Spleen (tissue), 11 donors: ENCODE measurements around the gene CLN5. TPM values are rescaled to one million over a fixed set of nuclear protein-coding genes. Genes with fewer than 3 reads are reported as not detected.
"Not testable (repeated sequence)": the region's sequence is repeated elsewhere in the genome, so short reads cannot be mapped to it uniquely, and the experiment has no call there.

Experiments
- DNase-seq: peaks from one replicate; pipeline ENCODE4 v3.0.0-alpha.2; 2020
- H3K27ac ChIP-seq, 8 donors: fragments of 200-600 bp; sonication (generic) in 7 of 8; 1 replicate in 4 of 8; 2 replicates in 4 of 8; pipeline versions ENCODE4 v1.5.0 to v1.8.0; 2016 to 2021; ENCODE audit warnings: inconsistent platforms in 4 of 8, mild to moderate bottlenecking in 4 of 8, moderate library complexity in 1 of 8
- H3K27me3 ChIP-seq, 7 donors: fragments of 200-600 bp; sonication (generic) in 6 of 7; replicated peaks in 1 of 7; 1 replicate in 4 of 7; 2 replicates in 3 of 7; pipeline versions ENCODE4 v1.5.0 to v1.8.0; 2016 to 2021; ENCODE audit warnings: inconsistent platforms in 3 of 7, mild to moderate bottlenecking in 1 of 7
- H3K36me3 ChIP-seq, 6 donors: fragments of 200-600 bp; sonication (generic) in 5 of 6; 1 replicate in 4 of 6; 2 replicates in 2 of 6; pipeline versions ENCODE4 v1.5.0 to v1.8.0; 2016 to 2021; ENCODE audit warnings: inconsistent platforms in 2 of 6
- H3K4me1 ChIP-seq, 6 donors: fragments of 200-600 bp; sonication (generic) in 5 of 6; 1 replicate in 3 of 6; 2 replicates in 3 of 6; pipeline versions ENCODE4 v1.5.0 to v1.8.0; 2016 to 2021; ENCODE audit warnings: inconsistent platforms in 3 of 6
- H3K4me3 ChIP-seq, 8 donors: fragments of 200-600 bp; sonication (generic) in 7 of 8; 1 replicate in 4 of 8; 2 replicates in 4 of 8; pipeline versions ENCODE4 v1.5.0 to v1.8.0; 2016 to 2021; ENCODE audit warnings: inconsistent platforms in 4 of 8, mild to moderate bottlenecking in 4 of 8, moderate library complexity in 2 of 8
- H3K9me3 ChIP-seq, 8 donors: fragments of 200-600 bp; sonication (generic) in 7 of 8; 1 replicate in 4 of 8; 2 replicates in 4 of 8; pipeline versions ENCODE4 v1.5.0 to v1.8.0; 2016 to 2021; ENCODE audit warnings: inconsistent platforms in 4 of 8
- CTCF ChIP-seq, 11 experiments: fragments of 200-600 bp in 7 of 11; fragments of 450-650 bp in 4 of 11; sonication (generic) in 4 of 11; IDR thresholded peaks in 8 of 11; conservative IDR thresholded peaks in 3 of 11; 1 replicate in 7 of 11; 2 replicates in 4 of 11; pipeline versions ENCODE4 v1.4.0 to v1.8.0; 2016 to 2021; ENCODE audit warnings: antibody characterized with exemption in 11 of 11, inconsistent platforms in 4 of 11, mild to moderate bottlenecking in 1 of 11
- POLR2A ChIP-seq, 3 donors: fragments of 450-650 bp; IDR thresholded peaks; one replicate each; pipeline ENCODE4 v1.5.1; 2017; ENCODE audit warnings: antibody characterized with exemption in 3 of 3, mild to moderate bottlenecking in 1 of 3
- POLR2AphosphoS5 ChIP-seq, 3 donors: sonication (generic); formaldehyde crosslinking; IDR thresholded peaks; one replicate each; pipeline ENCODE4 v1.5.1; 2017; ENCODE audit warnings: antibody characterized with exemption in 3 of 3
- WGBS, 5 donors: extraction: QIAGEN DNeasy Blood & Tissue Kit in 3 of 5; methylation state at CpG; one replicate each; pipeline versions ENCODE4 v1.1.5 to v1.1.7; 2013 to 2018; 5-methylcytosine and 5-hydroxymethylcytosine counted together
- intact Hi-C: fragments of 100-400 bp; cut with DNase I; formaldehyde crosslinking; loops from one replicate; pipeline ENCODE4 v1.15.0; 2023; ENCODE audit warnings: low total_unique reads
- polyA plus RNA-seq, 3 donors: library from polyadenylated mRNA; stranded (reverse); fragments of 200-250 nt; gene quantifications; one replicate each; pipeline ENCODE4 v1.2.1, GENCODE V29; 2013
- total RNA-seq, 7 donors: library from RNA; depleted of rRNA in 3 of 7; stranded (reverse); fragments of >200 nt in 3 of 7; fragmentation: NEBNext Ultra II Directional in 4 of 7; extraction: Animal tissue kit (Norgen Biotek cat#: 25700) in 4 of 7; gene quantifications; one replicate each; pipeline versions ENCODE4 v1.1.0 to v1.2.1, GENCODE V29; 2016 to 2021
- donor health status: healthy with polysubstance abuse.
- donor health status: DM: no; HTN: no; CAD: no; lungs with moderate emphysema.
- donor health status: DM: no; HTN: no; CAD: no.
- donor health status: Bipolar disorder and iron deficiency.
- donor health status: healthy.
- donor health status: DM: no; HTN: no; CAD: no.
- donor health status: DM: yes; HTN: yes; CAD: no.

Gene CLN5
- total and polyA plus RNA-seq, 10 donors = 12.4 to 29.0 (median 20.3) TPM

- Histone ChIP-seq H3K4me3 (no peak overlapping the region), H3K4me1 (no peaks in the 10 kb centered on the region), H3K27me3 (peaks cover 0 to 9% (median 0%) of the 10 kb centered on the region in 7 donors), H3K36me3 (no peaks in the 10 kb centered on the region), H3K9me3 (peaks cover 0 to 21% (median 15%) of the 10 kb centered on the region in 8 donors), H3K27ac (no peak overlapping the region)
- TF ChIP-seq POLR2A (IDR thresholded peaks at IDR 0.05) (no peak), CTCF (IDR thresholded peaks at IDR 0.05 in 8 of 11, conservative IDR thresholded peaks at IDR 0.05 in 3 of 11) (no peak), POLR2AphosphoS5 (IDR thresholded peaks at IDR 0.05) (no peak)
- no peak for DNase-seq
- intact Hi-C loops = no loop called here
- WGBS, 5 donors = 60 to 85% (median 79%) methylated on average over 4 of the region's 4 CpGs
Observed at GRCh38 chr13:76955193-76955592, 36.7 kb upstream of the CLN5 start.

- peaks cover 0 to 9% (median 0%) of the 10 kb centered on the region in 7 donors for H3K27me3 ChIP-seq
- no peak for TF ChIP-seq CTCF (IDR thresholded peaks at IDR 0.05 in 8 of 11, conservative IDR thresholded peaks at IDR 0.05 in 3 of 11)
- H3K4me1 ChIP-seq = no peaks in the 10 kb centered on the region
- H3K4me3 ChIP-seq = no peak overlapping the region
- intact Hi-C loops = no loop called here
- no peaks in the 10 kb centered on the region for H3K36me3 ChIP-seq
- H3K9me3 ChIP-seq = peaks cover 0 to 25% (median 20%) of the 10 kb centered on the region in 8 donors
- 78 to 96% (median 84%) methylated on average over 5 of the region's 5 CpGs for WGBS, 5 donors
- H3K27ac ChIP-seq = no peak overlapping the region
- no peak for DNase-seq
Observed at GRCh38 chr13:76955661-76956060, 36.2 kb upstream of the CLN5 start.

- intact Hi-C loops = no loop called here
- Histone ChIP-seq H3K27ac (no peak overlapping the region), H3K36me3 (no peaks in the 10 kb centered on the region), H3K27me3 (no peaks in the 10 kb centered on the region), H3K4me1 (no peaks in the 10 kb centered on the region), H3K4me3 (no peak overlapping the region), H3K9me3 (peaks cover 0 to 34% (median 28%) of the 10 kb centered on the region in 8 donors)
- WGBS, 5 donors = 70 to 83% (median 73%) methylated on average over 4 of the region's 4 CpGs
- DNase-seq = no peak
- no peak for TF ChIP-seq POLR2A (IDR thresholded peaks at IDR 0.05)
- TF ChIP-seq POLR2AphosphoS5 (IDR thresholded peaks at IDR 0.05) = no peak
- TF ChIP-seq CTCF (IDR thresholded peaks at IDR 0.05 in 8 of 11, conservative IDR thresholded peaks at IDR 0.05 in 3 of 11) = no peak
Observed at GRCh38 chr13:76958841-76959432, 32.9 kb upstream of the CLN5 start.

GRCh38 chr13:76959734-76960133 is 32.1 kb upstream of the CLN5 start:
- H3K4me1 ChIP-seq, H3K27me3 ChIP-seq, H3K4me3 ChIP-seq, H3K36me3 ChIP-seq, intact Hi-C loops, H3K27ac ChIP-seq, DNase-seq: not testable (repeated sequence)
- H3K9me3 ChIP-seq = peaks cover 0 to 34% (median 28%) of the 10 kb centered on the region in 8 donors
